ENCODE results near the gene HLA-DQA1.

DNA sequence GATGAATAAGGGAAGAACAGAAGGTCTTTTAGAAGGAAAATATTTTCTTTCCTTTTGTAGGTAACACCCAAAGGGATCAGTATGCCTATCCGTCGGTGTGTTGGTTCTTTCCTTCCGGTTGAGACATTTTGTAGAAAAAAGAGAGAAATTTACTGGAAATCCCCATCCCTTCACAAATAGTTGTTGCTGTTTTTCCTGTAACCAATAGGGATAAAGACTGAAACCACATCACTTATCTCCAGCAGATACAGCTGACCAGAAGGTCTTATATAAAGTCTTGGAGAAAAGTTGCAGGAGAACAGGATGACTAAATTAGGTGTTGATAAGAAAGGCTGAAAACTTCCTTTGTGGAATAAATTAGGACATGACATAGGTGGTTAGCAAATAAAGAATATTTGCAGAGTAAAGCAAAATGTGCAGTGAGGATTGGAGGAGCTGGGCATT is 32.8 kb upstream of the HLA-DQA1 start:
- TF ChIP-seq POLR2A (IDR thresholded peaks at IDR 0.05): no peak
- TF ChIP-seq, protein P1, sequence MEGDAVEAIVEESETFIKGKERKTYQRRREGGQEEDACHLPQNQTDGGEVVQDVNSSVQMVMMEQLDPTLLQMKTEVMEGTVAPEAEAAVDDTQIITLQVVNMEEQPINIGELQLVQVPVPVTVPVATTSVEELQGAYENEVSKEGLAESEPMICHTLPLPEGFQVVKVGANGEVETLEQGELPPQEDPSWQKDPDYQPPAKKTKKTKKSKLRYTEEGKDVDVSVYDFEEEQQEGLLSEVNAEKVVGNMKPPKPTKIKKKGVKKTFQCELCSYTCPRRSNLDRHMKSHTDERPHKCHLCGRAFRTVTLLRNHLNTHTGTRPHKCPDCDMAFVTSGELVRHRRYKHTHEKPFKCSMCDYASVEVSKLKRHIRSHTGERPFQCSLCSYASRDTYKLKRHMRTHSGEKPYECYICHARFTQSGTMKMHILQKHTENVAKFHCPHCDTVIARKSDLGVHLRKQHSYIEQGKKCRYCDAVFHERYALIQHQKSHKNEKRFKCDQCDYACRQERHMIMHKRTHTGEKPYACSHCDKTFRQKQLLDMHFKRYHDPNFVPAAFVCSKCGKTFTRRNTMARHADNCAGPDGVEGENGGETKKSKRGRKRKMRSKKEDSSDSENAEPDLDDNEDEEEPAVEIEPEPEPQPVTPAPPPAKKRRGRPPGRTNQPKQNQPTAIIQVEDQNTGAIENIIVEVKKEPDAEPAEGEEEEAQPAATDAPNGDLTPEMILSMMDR (IDR thresholded peaks at IDR 0.05): no peak
- no peak for TF ChIP-seq EP300 (IDR thresholded peaks at IDR 0.05)

All from stomach (tissue), 4 donors.